CD4-positive, alpha-beta T cell treated with Interleukin-21 for 1 hour (primary cell): Measurements from ENCODE around the gene NAIF1.
A peak's percentile ranks its signal among the peaks of the same experiment; 100 is the strongest.
"Not testable (repeated sequence)": the region's sequence is repeated elsewhere in the genome, so short reads cannot be mapped to it uniquely, and the experiment has no call there.

ENCODE experiments used
- DNase-seq: peaks from one replicate; pipeline ENCODE4 v3.0.0-alpha.2; 2020

NAIF1 gene

GRCh38 chr9:128084746-128085145, 17.6 kb upstream of the NAIF1 start:
- no peak for DNase-seq

GRCh38 chr9:128082151-128082550, 15.0 kb upstream of the NAIF1 start:
- no peak for DNase-seq

GRCh38 chr9:128081056-128081455, 13.9 kb upstream of the NAIF1 start:
- no peak for DNase-seq

- DNase-seq = no peak
Observed at GRCh38 chr9:128080206-128080605, 13.1 kb upstream of the NAIF1 start.

- no peak for DNase-seq
Observed at GRCh38 chr9:128078504-128079434, 11.6 kb upstream of the NAIF1 start.

GRCh38 chr9:128077847-128078503, 10.9 kb upstream of the NAIF1 start:
- no peak for DNase-seq

GRCh38 chr9:128073253-128073886, 6.2 kb upstream of the NAIF1 start:
- no peak for DNase-seq

GRCh38 chr9:128072144-128073021, 5.3 kb upstream of the NAIF1 start:
- peak; percentile 75 for DNase-seq

- DNase-seq = not testable (repeated sequence)
Observed at GRCh38 chr9:128071475-128071874, 4.4 kb upstream of the NAIF1 start.

GRCh38 chr9:128070874-128071273, 3.8 kb upstream of the NAIF1 start:
- DNase-seq = no peak

- no peak for DNase-seq
Observed at GRCh38 chr9:128068386-128069205, 1.5 kb upstream of the NAIF1 start.

- DNase-seq = peak; percentile 100
Observed at GRCh38 chr9:128067645-128068385, 695 bp upstream of the NAIF1 start, which contains the start of gene SLC25A25. TSS of gene SLC25A25 (plus strand) at chr9:128068232. CDS start at chr9:128068320, 88 bp downstream.

- no peak for DNase-seq
Observed at GRCh38 chr9:128065907-128066712, 1.0 kb downstream of the NAIF1 start.

GRCh38 chr9:128062846-128063831, 4.0 kb downstream of the NAIF1 start:
- no peak for DNase-seq

- DNase-seq = no peak
Observed at GRCh38 chr9:128062279-128062678, 4.8 kb downstream of the NAIF1 start.

GRCh38 chr9:128061275-128061960, 5.7 kb downstream of the NAIF1 start:
- DNase-seq = no peak

- no peak for DNase-seq
Observed at GRCh38 chr9:128059365-128059983, 7.6 kb downstream of the NAIF1 start.
